HCT116 (cell line): ENCODE results near the gene TTYH2. TPM values are rescaled to one million over a fixed set of nuclear protein-coding genes. Genes with fewer than 3 reads are reported as not detected.

Source experiments
- ATAC-seq: fragments of 200-7000 bp; cut with Tn5 transposase; 2 replicates; pipeline ENCODE4 v1.9.1; 2020; ENCODE audit warnings: mild to moderate bottlenecking, moderate library complexity
- BruUV-seq: library from RNA; stranded (reverse); fragments of 400-500 nt; replicated peaks from 2 replicates; lab custom pipeline; 2021; lab: Mats Ljungman, UMichigan
- CTCF ChIA-PET: fragments of 300-600 bp; sonication (Branson Sonifier 250); formaldehyde crosslinking; loops from one replicate; lab custom pipeline; 2021; ENCODE audit warnings: antibody characterized with exemption; lab: Charles Lee
- POLR2A ChIA-PET: fragments of 300-600, 350-600 bp; sonication (Branson Sonifier 250); formaldehyde crosslinking; loops from one replicate; lab custom pipeline; 2021; ENCODE audit warnings: antibody characterized with exemption; lab: Charles Lee
- RAD21 ChIA-PET, 2 experiments: fragments of 300-600 bp; sonication (Branson Sonifier 250); formaldehyde crosslinking; loops; one replicate each; lab custom pipeline; 2023; ENCODE audit warnings: low total read pairs in 2 of 2; ENCODE audit not compliant: uncharacterized antibody in 2 of 2, unreplicated experiment in 2 of 2, low non-redundant PET in 1 of 2; lab: Charles Lee
- DNase-seq: peaks from one replicate; pipeline ENCODE4 v3.0.0-alpha.2; 2010; ENCODE audit warnings: low read depth, low spot score
- H2AFZ ChIP-seq: fragments of 200-600 bp; shearing (Covaris generic), sonication (generic); 2 replicates; pipeline ENCODE4 v1.6.1; 2017; ENCODE audit warnings: low read depth, mixed run types, mixed read lengths, antibody characterized with exemption, low read length; ENCODE audit not compliant: poor library complexity, severe bottlenecking
- H3K27ac ChIP-seq: 2 replicates; pipeline ENCODE4 v1.5.1; 2012; ENCODE audit warnings: low read depth, low read length
- H3K27me3 ChIP-seq: fragments of 200-600 bp; sonication (generic); 2 replicates; pipeline ENCODE4 v1.6.1; 2016; ENCODE audit warnings: mixed run types, low read length, mixed read lengths; ENCODE audit not compliant: insufficient read depth
- H3K36me3 ChIP-seq, 2 experiments: fragments of 200-500 bp in 1 of 2; fragments of 200-600 bp in 1 of 2; sonication (Bioruptor generic) in 1 of 2; sonication (generic) in 1 of 2; 2 replicates each; pipeline versions ENCODE4 v1.5.1 to v1.6.1; 2014 to 2016; ENCODE audit warnings: low read length in 2 of 2, inconsistent platforms in 1 of 2, mixed read lengths in 1 of 2, mixed run types in 1 of 2; ENCODE audit not compliant: insufficient read depth in 2 of 2, control insufficient read depth in 1 of 2
- H3K4me1 ChIP-seq, 2 experiments: fragments of 200-600 bp in 1 of 2; sonication (generic) in 1 of 2; 2 replicates each; pipeline versions ENCODE4 v1.5.1 to v1.6.1; 2012 to 2017; ENCODE audit warnings: low read length in 2 of 2, inconsistent platforms in 1 of 2, mild to moderate bottlenecking in 1 of 2, mixed read lengths in 1 of 2, mixed run types in 1 of 2, moderate library complexity in 1 of 2; ENCODE audit not compliant: insufficient read depth in 2 of 2, control insufficient read depth in 1 of 2
- H3K4me2 ChIP-seq: fragments of 200-600 bp; sonication (generic); 2 replicates; pipeline ENCODE4 v1.6.1; 2017; ENCODE audit warnings: mixed run types, low read length, mixed read lengths
- H3K4me3 ChIP-seq, 2 experiments: fragments of 200-600 bp in 1 of 2; sonication (generic) in 1 of 2; replicated peaks in 1 of 2; 2 replicates each; pipeline ENCODE4 v1.5.1; 2011 to 2016; ENCODE audit warnings: low read length in 2 of 2, control low read depth in 1 of 2, low read depth in 1 of 2, mild to moderate bottlenecking in 1 of 2, mixed read lengths in 1 of 2, mixed run types in 1 of 2
- H3K79me2 ChIP-seq: fragments of 200-600 bp; sonication (generic); 2 replicates; pipeline ENCODE4 v1.6.1; 2017; ENCODE audit warnings: mild to moderate bottlenecking, mixed run types, low read length, moderate library complexity, mixed read lengths; ENCODE audit not compliant: insufficient read depth
- H3K9ac ChIP-seq: fragments of 200-600 bp; sonication (generic); 2 replicates; pipeline ENCODE4 v1.6.1; 2016; ENCODE audit warnings: low read length, mixed read lengths
- H3K9me2 ChIP-seq: fragments of 200-600 bp; sonication (generic), shearing (Covaris generic); 2 replicates; pipeline ENCODE4 v1.6.1; 2017; ENCODE audit warnings: mixed run types, mild to moderate bottlenecking, moderate library complexity; ENCODE audit not compliant: insufficient read depth
- H3K9me3 ChIP-seq, 2 experiments: fragments of 200-500 bp in 1 of 2; fragments of 200-600 bp in 1 of 2; sonication (Bioruptor generic) in 1 of 2; sonication (generic) in 1 of 2; 2 replicates each; pipeline ENCODE4 v1.6.1; 2014 to 2017; ENCODE audit warnings: low read length in 2 of 2, mixed read lengths in 2 of 2, inconsistent platforms in 1 of 2, low read depth in 1 of 2, mild to moderate bottlenecking in 1 of 2, mixed run types in 1 of 2, moderate library complexity in 1 of 2; ENCODE audit not compliant: control insufficient read depth in 1 of 2, insufficient read depth in 1 of 2
- H4K20me1 ChIP-seq: fragments of 200-600 bp; sonication (generic), shearing (Covaris generic); 2 replicates; pipeline ENCODE4 v1.6.1; 2017; ENCODE audit warnings: mixed run types, mild to moderate bottlenecking, moderate library complexity; ENCODE audit not compliant: insufficient read depth
- CEBPB ChIP-seq: IDR thresholded peaks from 2 replicates; pipeline ENCODE4 v1.6.1; 2012; ENCODE audit warnings: low read depth
- EGR1 ChIP-seq: IDR thresholded peaks from 2 replicates; pipeline ENCODE4 v1.6.1; 2012; ENCODE audit warnings: low read depth
- POLR2A ChIP-seq: IDR thresholded peaks from 2 replicates; pipeline ENCODE4 v1.7.0; 2011; ENCODE audit warnings: borderline replicate concordance; ENCODE audit not compliant: insufficient read depth, insufficient read length; ENCODE audit errors: extremely low read depth
- RAD21 ChIP-seq: IDR thresholded peaks from 2 replicates; pipeline ENCODE4 v1.6.1; 2012; ENCODE audit warnings: low read depth, mild to moderate bottlenecking
- SIN3A ChIP-seq: IDR thresholded peaks from 2 replicates; pipeline ENCODE4 v1.6.1; 2012; ENCODE audit warnings: low read depth
- SP1 ChIP-seq: IDR thresholded peaks from 2 replicates; pipeline ENCODE4 v1.6.1; 2012; ENCODE audit warnings: low read depth
- TCF7L2 ChIP-seq: IDR thresholded peaks from 2 replicates; pipeline ENCODE4 v1.7.0; 2011; ENCODE audit warnings: borderline replicate concordance, inconsistent platforms; ENCODE audit not compliant: insufficient read depth, insufficient read length; ENCODE audit errors: extremely low read depth
- ZNF274 ChIP-seq: fragments of 200-500 bp; sonication (Bioruptor generic); IDR thresholded peaks from 2 replicates; pipeline ENCODE4 v1.6.1; 2014; ENCODE audit warnings: mild to moderate bottlenecking, low read depth, low read length, inconsistent platforms
- intact Hi-C: fragments of 100-400 bp; cut with micrococcal nuclease; formaldehyde crosslinking; loops from 2 replicates; pipeline ENCODE4 v1.10.0; 2022
- total RNA-seq: library from RNA; stranded (reverse); gene quantifications from one replicate; pipeline ENCODE4 v1.2.1, GENCODE V29; 2021; ENCODE audit not compliant: unreplicated experiment
- TF ChIP-seq, protein P1 (sequence below): IDR thresholded peaks from 2 replicates; pipeline ENCODE4 v1.6.1; 2011; ENCODE audit warnings: mild to moderate bottlenecking, low read length, moderate library complexity; ENCODE audit not compliant: insufficient replicate concordance; ENCODE audit errors: extremely low read depth
- TF ChIP-seq, protein P2 (sequence below): IDR thresholded peaks from 2 replicates; pipeline ENCODE4 v1.6.1; 2012

Gene TTYH2
- total RNA-seq, 1 experiment from 2014 or later: 10.8 TPM

DNA sequence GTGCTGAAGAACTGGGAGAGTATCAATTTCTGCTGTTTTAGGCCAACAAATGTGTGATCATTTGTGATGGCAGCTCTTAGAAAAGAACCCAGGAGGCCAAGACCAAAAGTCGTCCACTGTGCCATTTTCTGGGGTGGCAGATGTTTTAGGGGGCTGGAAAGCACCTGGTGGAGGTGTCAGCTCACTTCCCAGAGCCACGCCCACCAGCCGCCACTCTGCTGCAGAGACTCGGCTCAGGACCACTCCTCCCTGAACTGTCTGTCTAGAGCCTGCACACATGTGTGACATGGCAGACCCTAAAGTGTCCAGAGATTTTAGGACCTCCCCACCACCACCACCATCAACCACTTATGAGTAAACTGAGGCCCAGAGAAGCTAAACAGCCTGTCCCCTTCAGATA is 33.8 kb upstream of the TTYH2 start:
- Histone ChIP-seq H3K79me2 (no peaks in the 10 kb centered on the region), H2AFZ (no peak overlapping the region), H3K9ac (no peak overlapping the region)
- TF ChIP-seq, protein P1, sequence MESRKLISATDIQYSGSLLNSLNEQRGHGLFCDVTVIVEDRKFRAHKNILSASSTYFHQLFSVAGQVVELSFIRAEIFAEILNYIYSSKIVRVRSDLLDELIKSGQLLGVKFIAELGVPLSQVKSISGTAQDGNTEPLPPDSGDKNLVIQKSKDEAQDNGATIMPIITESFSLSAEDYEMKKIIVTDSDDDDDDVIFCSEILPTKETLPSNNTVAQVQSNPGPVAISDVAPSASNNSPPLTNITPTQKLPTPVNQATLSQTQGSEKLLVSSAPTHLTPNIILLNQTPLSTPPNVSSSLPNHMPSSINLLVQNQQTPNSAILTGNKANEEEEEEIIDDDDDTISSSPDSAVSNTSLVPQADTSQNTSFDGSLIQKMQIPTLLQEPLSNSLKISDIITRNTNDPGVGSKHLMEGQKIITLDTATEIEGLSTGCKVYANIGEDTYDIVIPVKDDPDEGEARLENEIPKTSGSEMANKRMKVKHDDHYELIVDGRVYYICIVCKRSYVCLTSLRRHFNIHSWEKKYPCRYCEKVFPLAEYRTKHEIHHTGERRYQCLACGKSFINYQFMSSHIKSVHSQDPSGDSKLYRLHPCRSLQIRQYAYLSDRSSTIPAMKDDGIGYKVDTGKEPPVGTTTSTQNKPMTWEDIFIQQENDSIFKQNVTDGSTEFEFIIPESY: no peak
- TF ChIP-seq SP1: no peak
- TF ChIP-seq RAD21: no peak
- no peak for TF ChIP-seq ZNF274
- TF ChIP-seq TCF7L2: no peak
- TF ChIP-seq, protein P2, sequence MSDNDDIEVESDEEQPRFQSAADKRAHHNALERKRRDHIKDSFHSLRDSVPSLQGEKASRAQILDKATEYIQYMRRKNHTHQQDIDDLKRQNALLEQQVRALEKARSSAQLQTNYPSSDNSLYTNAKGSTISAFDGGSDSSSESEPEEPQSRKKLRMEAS: no peak
- no peak for TF ChIP-seq SIN3A
- no peak for TF ChIP-seq EGR1
- TF ChIP-seq POLR2A: no peak
- TF ChIP-seq CEBPB: no peak
- TF ChIP-seq, all 23 proteins: peak for 0
- H3K4me3 ChIP-seq: no peak overlapping the region
- H4K20me1 ChIP-seq: no peaks in the 10 kb centered on the region
- no peaks in the 10 kb centered on the region for H3K9me2 ChIP-seq
- H3K4me1 ChIP-seq: no peaks in the 10 kb centered on the region
- no peak overlapping the region for H3K4me2 ChIP-seq
- ChIA-PET CTCF (interaction anchor here (1.0 kb wide), 1 partner anchor 20 kb away, joined by 4 read pairs; no protein-coding TSS in a partner anchor), RAD21 (no interaction called here), POLR2A (no interaction called here)
- DNase-seq: no peak
- ATAC-seq: no peak
- intact Hi-C loops: loop anchor here (10.0 kb wide), 1 partner anchor 925 kb away; no protein-coding TSS in a partner anchor
- no peak overlapping the region for H3K27ac ChIP-seq
- no peaks in the 10 kb centered on the region for H3K36me3 ChIP-seq
- H3K9me3 ChIP-seq: no peaks in the 10 kb centered on the region
- BruUV-seq: no TSS peak
- H3K27me3 ChIP-seq: peaks cover 34% of the 10 kb centered on the region; the same call in 1 of the 2 replicates
